Thyroid gland (tissue), 4 donors: Measurements from ENCODE around the gene AK8. TPM values are rescaled to one million over a fixed set of nuclear protein-coding genes. Genes with fewer than 3 reads are reported as not detected.

Experiments
- DNase-seq, 2 donors: peaks; one replicate each; pipeline ENCODE4 v3.0.0-alpha.2; 2019
- H3K27ac ChIP-seq, 3 donors: fragments of 200-600 bp; sonication (generic); 1 replicate in 2 of 3; 2 replicates in 1 of 3; pipeline ENCODE4 v1.5.1; 2016 to 2019; ENCODE audit warnings: mild to moderate bottlenecking in 1 of 3, moderate library complexity in 1 of 3
- H3K27me3 ChIP-seq: fragments of 200-600 bp; sonication (generic); one replicate; pipeline ENCODE4 v1.5.1; 2019
- H3K36me3 ChIP-seq, 2 donors: fragments of 200-600 bp; sonication (generic); one replicate each; pipeline ENCODE4 v1.5.1; 2016 to 2019
- H3K4me1 ChIP-seq, 2 donors: fragments of 200-600 bp; sonication (generic); one replicate each; pipeline ENCODE4 v1.5.1; 2017 to 2019
- H3K4me3 ChIP-seq, 3 donors: fragments of 200-600 bp; sonication (generic); replicated peaks in 1 of 3; 1 replicate in 2 of 3; 2 replicates in 1 of 3; pipeline ENCODE4 v1.5.1; 2016; ENCODE audit warnings: mild to moderate bottlenecking in 1 of 3
- H3K9me3 ChIP-seq: fragments of 200-600 bp; sonication (generic); one replicate; pipeline ENCODE4 v1.5.1; 2017
- POLR2A ChIP-seq, 2 donors: fragments of 450-650 bp; IDR thresholded peaks; one replicate each; pipeline ENCODE4 v1.6.1; 2017; ENCODE audit warnings: antibody characterized with exemption in 2 of 2, mild to moderate bottlenecking in 2 of 2, moderate library complexity in 1 of 2
- WGBS, 2 donors: methylation state at CpG; one replicate each; pipeline ENCODE4 v1.1.5; 2017; 5-methylcytosine and 5-hydroxymethylcytosine counted together
- intact Hi-C: fragments of 100-400 bp; cut with DNase I; formaldehyde crosslinking; loops from one replicate; pipeline ENCODE4 v1.15.1; 2023
- total RNA-seq, 4 donors: library from RNA; depleted of rRNA; stranded (reverse); fragments of >200 nt; gene quantifications; one replicate each; pipeline ENCODE4 v1.2.3, GENCODE V29; 2016
- TF ChIP-seq, protein P1 (sequence below), 6 experiments: fragments of 200-600 bp in 3 of 6; fragments of 450-650 bp in 3 of 6; sonication (generic) in 3 of 6; IDR thresholded peaks; one replicate each; pipeline ENCODE4 v1.5.1; 2016 to 2019; ENCODE audit warnings: antibody characterized with exemption in 6 of 6, mild to moderate bottlenecking in 2 of 6, inconsistent platforms in 1 of 6, moderate library complexity in 1 of 6

Gene AK8
- total RNA-seq, 4 donors from 2014 or later, result 5.4 to 9.9 (median 8.0) TPM

- intact Hi-C loops, result no loop called here
- no peaks in the 10 kb centered on the region for H3K9me3 ChIP-seq
- no peak for DNase-seq
- WGBS, 2 donors, result 77 to 80% methylated on average over 2 of the region's 2 CpGs
- no peaks in the 10 kb centered on the region for H3K36me3 ChIP-seq
- H3K4me1 ChIP-seq, result no peaks in the 10 kb centered on the region
- H3K4me3 ChIP-seq, result no peak overlapping the region
- no peak overlapping the region for H3K27ac ChIP-seq
- no peak for TF ChIP-seq POLR2A (IDR thresholded peaks at IDR 0.05)
- TF ChIP-seq, protein P1, sequence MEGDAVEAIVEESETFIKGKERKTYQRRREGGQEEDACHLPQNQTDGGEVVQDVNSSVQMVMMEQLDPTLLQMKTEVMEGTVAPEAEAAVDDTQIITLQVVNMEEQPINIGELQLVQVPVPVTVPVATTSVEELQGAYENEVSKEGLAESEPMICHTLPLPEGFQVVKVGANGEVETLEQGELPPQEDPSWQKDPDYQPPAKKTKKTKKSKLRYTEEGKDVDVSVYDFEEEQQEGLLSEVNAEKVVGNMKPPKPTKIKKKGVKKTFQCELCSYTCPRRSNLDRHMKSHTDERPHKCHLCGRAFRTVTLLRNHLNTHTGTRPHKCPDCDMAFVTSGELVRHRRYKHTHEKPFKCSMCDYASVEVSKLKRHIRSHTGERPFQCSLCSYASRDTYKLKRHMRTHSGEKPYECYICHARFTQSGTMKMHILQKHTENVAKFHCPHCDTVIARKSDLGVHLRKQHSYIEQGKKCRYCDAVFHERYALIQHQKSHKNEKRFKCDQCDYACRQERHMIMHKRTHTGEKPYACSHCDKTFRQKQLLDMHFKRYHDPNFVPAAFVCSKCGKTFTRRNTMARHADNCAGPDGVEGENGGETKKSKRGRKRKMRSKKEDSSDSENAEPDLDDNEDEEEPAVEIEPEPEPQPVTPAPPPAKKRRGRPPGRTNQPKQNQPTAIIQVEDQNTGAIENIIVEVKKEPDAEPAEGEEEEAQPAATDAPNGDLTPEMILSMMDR (IDR thresholded peaks at IDR 0.05), result no peak
- no peaks in the 10 kb centered on the region for H3K27me3 ChIP-seq
Measured at GRCh38 chr9:132864277-132864676, 13.8 kb downstream of the AK8 start.

GRCh38 chr9:132863096-132863495 lies 15.0 kb downstream of the AK8 start:
- Histone ChIP-seq H3K9me3 (no peaks in the 10 kb centered on the region), H3K4me3 (no peak overlapping the region), H3K27me3 (no peaks in the 10 kb centered on the region), H3K4me1 (no peaks in the 10 kb centered on the region), H3K36me3 (no peaks in the 10 kb centered on the region), H3K27ac (no peak overlapping the region)
- 89% methylated on average over 12 of the region's 12 CpGs for WGBS, 2 donors
- no peak for DNase-seq
- TF ChIP-seq POLR2A (IDR thresholded peaks at IDR 0.05), result no peak
- TF ChIP-seq, protein P1 (IDR thresholded peaks at IDR 0.05), result no peak
- intact Hi-C loops, result no loop called here

DNA sequence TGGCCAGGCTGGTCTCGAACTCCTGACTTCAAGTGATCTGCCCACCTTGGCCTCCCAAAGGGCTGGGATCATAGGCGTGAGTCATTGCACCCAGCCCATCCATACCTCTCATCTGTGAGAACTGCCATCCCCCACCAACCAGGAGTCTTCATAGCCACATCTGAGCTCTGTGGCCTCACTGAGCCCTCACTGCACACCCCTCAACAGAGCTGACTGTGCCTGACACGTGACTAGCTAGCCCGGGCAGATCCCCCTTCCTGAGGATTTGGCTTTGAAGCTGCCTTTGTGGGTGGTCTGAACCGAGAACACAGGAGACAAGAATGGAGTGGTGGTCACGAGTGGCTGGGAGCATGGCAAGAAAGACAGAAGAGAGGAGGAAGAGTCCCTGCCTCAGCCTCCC lies 15.6 kb downstream of the AK8 start:
- Histone ChIP-seq H3K4me3 (no peak overlapping the region), H3K9me3 (no peaks in the 10 kb centered on the region), H3K27me3 (no peaks in the 10 kb centered on the region), H3K36me3 (no peaks in the 10 kb centered on the region), H3K27ac (no peak overlapping the region), H3K4me1 (no peaks in the 10 kb centered on the region)
- intact Hi-C loops, result no loop called here
- 86 to 89% methylated on average over 6 of the region's 6 CpGs for WGBS, 2 donors
- DNase-seq, result no peak
- no peak for TF ChIP-seq POLR2A (IDR thresholded peaks at IDR 0.05)
- TF ChIP-seq, protein P1 (IDR thresholded peaks at IDR 0.05), result no peak

GRCh38 chr9:132861666-132862065 lies 16.4 kb downstream of the AK8 start:
- TF ChIP-seq POLR2A (IDR thresholded peaks at IDR 0.05), result no peak
- TF ChIP-seq, protein P1 (IDR thresholded peaks at IDR 0.05), result no peak
- no peaks in the 10 kb centered on the region for H3K4me1 ChIP-seq
- no peaks in the 10 kb centered on the region for H3K27me3 ChIP-seq
- intact Hi-C loops, result no loop called here
- DNase-seq, result no peak
- 81 to 83% methylated on average over 3 of the region's 3 CpGs for WGBS, 2 donors
- no peak overlapping the region for H3K27ac ChIP-seq
- H3K4me3 ChIP-seq, result no peak overlapping the region
- H3K9me3 ChIP-seq, result no peaks in the 10 kb centered on the region
- H3K36me3 ChIP-seq, result no peaks in the 10 kb centered on the region

GRCh38 chr9:132858751-132859150 lies 19.3 kb downstream of the AK8 start:
- H3K36me3 ChIP-seq, result no peaks in the 10 kb centered on the region

More at GRCh38 chr9:132858751-132859150, 19.3 kb downstream of the AK8 start:
- Histone ChIP-seq H3K9me3 (no peaks in the 10 kb centered on the region), H3K27ac (no peak overlapping the region), H3K27me3 (no peaks in the 10 kb centered on the region), H3K4me1 (no peaks in the 10 kb centered on the region), H3K4me3 (no peak overlapping the region)
- intact Hi-C loops, result no loop called here
- WGBS, 2 donors, result 75 to 80% methylated on average over 7 of the region's 7 CpGs
- no peak for DNase-seq
- TF ChIP-seq POLR2A (IDR thresholded peaks at IDR 0.05), result no peak
